Glutamatergic neuron (in vitro differentiated cells): ENCODE data around the gene SNRPB2. TPM values are rescaled to one million over a fixed set of nuclear protein-coding genes. Genes with fewer than 3 reads are reported as not detected.

Source experiments
- DNase-seq: peaks from one replicate; pipeline ENCODE4 v3.0.0; 2022
- H3K27ac Mint-ChIP-seq: one replicate; pipeline ENCODE4 v1.8.0; 2020; ENCODE audit warnings: mild to moderate bottlenecking, mixed read lengths, inconsistent platforms; ENCODE audit not compliant: unreplicated experiment
- H3K27me3 Mint-ChIP-seq: one replicate; pipeline ENCODE4 v1.8.0; 2020; ENCODE audit warnings: mild to moderate bottlenecking, moderate library complexity, mixed read lengths, inconsistent platforms; ENCODE audit not compliant: unreplicated experiment
- H3K36me3 Mint-ChIP-seq: one replicate; pipeline ENCODE4 v1.8.0; 2020; ENCODE audit warnings: mild to moderate bottlenecking, mixed read lengths, inconsistent platforms; ENCODE audit not compliant: unreplicated experiment
- H3K4me1 Mint-ChIP-seq: one replicate; pipeline ENCODE4 v1.8.0; 2020; ENCODE audit warnings: mild to moderate bottlenecking, low read depth, mixed read lengths, inconsistent platforms; ENCODE audit not compliant: unreplicated experiment
- H3K4me3 Mint-ChIP-seq: one replicate; pipeline ENCODE4 v1.8.0; 2020; ENCODE audit warnings: mild to moderate bottlenecking, mixed read lengths, inconsistent platforms; ENCODE audit not compliant: unreplicated experiment
- H3K9me3 Mint-ChIP-seq: one replicate; pipeline ENCODE4 v1.8.0; 2020; ENCODE audit warnings: mild to moderate bottlenecking, moderate library complexity, mixed read lengths, inconsistent platforms; ENCODE audit not compliant: unreplicated experiment
- CTCF ChIP-seq: fragments of 200-600 bp; sonication (generic); IDR thresholded peaks from one replicate; pipeline ENCODE4 v1.5.0; 2021; ENCODE audit not compliant: partially characterized antibody, unreplicated experiment
- total RNA-seq: library from RNA; stranded (reverse); fragmentation: NEBNext Ultra II Directional; extraction: Animal tissue kit (Norgen Biotek cat#: 25700); gene quantifications from one replicate; pipeline ENCODE4 v1.2.1, GENCODE V29; 2021; ENCODE audit not compliant: unreplicated experiment

SNRPB2 gene
- total RNA-seq, 1 donor from 2014 or later = 81.3 TPM

- Mint-ChIP-seq H3K9me3 (no peaks in the 10 kb centered on the region), H3K4me3 (no peak overlapping the region), H3K4me1 (peaks cover 9% of the 10 kb centered on the region), H3K36me3 (no peaks in the 10 kb centered on the region), H3K27me3 (no peaks in the 10 kb centered on the region), H3K27ac (no peak overlapping the region)
- TF ChIP-seq CTCF = no peak
- no peak for DNase-seq
These were observed 37.4 kb upstream of the SNRPB2 start for GRCh38 chr20:16692442-16692841.

- Mint-ChIP-seq H3K4me1 (peaks cover 5% of the 10 kb centered on the region), H3K4me3 (no peak overlapping the region), H3K27me3 (no peaks in the 10 kb centered on the region), H3K36me3 (no peaks in the 10 kb centered on the region), H3K9me3 (no peaks in the 10 kb centered on the region), H3K27ac (no peak overlapping the region)
- DNase-seq = no peak
- no peak for TF ChIP-seq CTCF
These were observed 36.5 kb upstream of the SNRPB2 start for GRCh38 chr20:16693278-16693677.

- H3K4me3 Mint-ChIP-seq = no peak overlapping the region
- H3K27ac Mint-ChIP-seq = no peak overlapping the region
- DNase-seq = no peak
- H3K9me3 Mint-ChIP-seq = no peaks in the 10 kb centered on the region
- H3K27me3 Mint-ChIP-seq = no peaks in the 10 kb centered on the region
- no peaks in the 10 kb centered on the region for H3K36me3 Mint-ChIP-seq
- no peak for TF ChIP-seq CTCF
- H3K4me1 Mint-ChIP-seq = peaks cover 5% of the 10 kb centered on the region
These were observed 35.7 kb upstream of the SNRPB2 start for GRCh38 chr20:16694161-16694560.

- Mint-ChIP-seq H3K9me3 (no peaks in the 10 kb centered on the region), H3K27ac (no peak overlapping the region), H3K4me1 (peaks cover 8% of the 10 kb centered on the region), H3K27me3 (no peaks in the 10 kb centered on the region), H3K36me3 (no peaks in the 10 kb centered on the region), H3K4me3 (no peak overlapping the region)
- no peak for DNase-seq
- no peak for TF ChIP-seq CTCF
These were observed 34.2 kb upstream of the SNRPB2 start for GRCh38 chr20:16695628-16696027.

GRCh38 chr20:16699293-16699692 is 30.5 kb upstream of the SNRPB2 start:
- no peak for TF ChIP-seq CTCF
- no peak overlapping the region for H3K4me3 Mint-ChIP-seq
- H3K4me1 Mint-ChIP-seq = peaks cover 8% of the 10 kb centered on the region
- H3K27me3 Mint-ChIP-seq = no peaks in the 10 kb centered on the region
- H3K9me3 Mint-ChIP-seq = peaks cover 2% of the 10 kb centered on the region
- H3K27ac Mint-ChIP-seq = no peak overlapping the region
- H3K36me3 Mint-ChIP-seq = no peaks in the 10 kb centered on the region
- DNase-seq = peak; percentile 17
